ENCODE data around the gene MEF2D.

MEF2D gene

GRCh38 chr1:156431769-156432668, 68.6 kb downstream of the MEF2D start:
- ATAC-seq = no peak
- TF ChIP-seq PPARA (CRISPR knock-in tag; IDR thresholded peaks at IDR 0.05; ENCODE audit: borderline replicate concordance) (no peak), OSR1 (CRISPR knock-in tag; IDR thresholded peaks at IDR 0.05) (no peak), PATZ1 (CRISPR knock-in tag; IDR thresholded peaks at IDR 0.05; ENCODE audit: borderline replicate concordance) (no peak), TOX (CRISPR knock-in tag; IDR thresholded peaks at IDR 0.05; ENCODE audit: borderline replicate concordance) (no peak), ZFP3 (CRISPR knock-in tag; IDR thresholded peaks at IDR 0.05) (no peak), RARB (CRISPR knock-in tag; IDR thresholded peaks at IDR 0.05) (no peak), CSDC2 (CRISPR knock-in tag; IDR thresholded peaks at IDR 0.05) (no peak), POU6F1 (CRISPR knock-in tag; IDR thresholded peaks at IDR 0.05; ENCODE audit: borderline replicate concordance, low read depth) (no peak), ZNF8 (CRISPR knock-in tag; IDR thresholded peaks at IDR 0.05) (no peak)

- no peak for ATAC-seq
- TF ChIP-seq CSDC2 (CRISPR knock-in tag; IDR thresholded peaks at IDR 0.05) (no peak), CREB5 (CRISPR knock-in tag; IDR thresholded peaks at IDR 0.05; ENCODE audit: low read depth) (no peak)
Observed at GRCh38 chr1:156431366-156431765, 69.2 kb downstream of the MEF2D start.

- TF ChIP-seq POU6F1 (CRISPR knock-in tag; IDR thresholded peaks at IDR 0.05; ENCODE audit: borderline replicate concordance, low read depth) (no peak), ZNF70 (CRISPR knock-in tag; IDR thresholded peaks at IDR 0.05) (no peak), ZFP30 (CRISPR knock-in tag; IDR thresholded peaks at IDR 0.05) (no peak), ISL1 (CRISPR knock-in tag; IDR thresholded peaks at IDR 0.05) (no peak), OSR1 (CRISPR knock-in tag; IDR thresholded peaks at IDR 0.05) (no peak), PATZ1 (CRISPR knock-in tag; IDR thresholded peaks at IDR 0.05; ENCODE audit: borderline replicate concordance) (no peak), ESRRG (CRISPR knock-in tag; IDR thresholded peaks at IDR 0.05) (no peak), ZFP3 (CRISPR knock-in tag; IDR thresholded peaks at IDR 0.05) (no peak)
- ATAC-seq = no peak
Observed at GRCh38 chr1:156430866-156431265, 69.7 kb downstream of the MEF2D start.

- ATAC-seq = no peak
- TF ChIP-seq RARB (CRISPR knock-in tag; IDR thresholded peaks at IDR 0.05) (no peak), TCF4 (CRISPR knock-in tag; IDR thresholded peaks at IDR 0.05; ENCODE audit: borderline replicate concordance) (no peak), ZFP3 (CRISPR knock-in tag; IDR thresholded peaks at IDR 0.05) (no peak)
Observed at GRCh38 chr1:156430303-156430702, 70.3 kb downstream of the MEF2D start.
